ENCODE results near the gene PPFIA1. TPM values are rescaled to one million over a fixed set of nuclear protein-coding genes. Genes with fewer than 3 reads are reported as not detected.

Gene PPFIA1
- total and polyA plus RNA-seq, 4 donors = 27.5 to 85.0 (median 43.5) TPM

DNA sequence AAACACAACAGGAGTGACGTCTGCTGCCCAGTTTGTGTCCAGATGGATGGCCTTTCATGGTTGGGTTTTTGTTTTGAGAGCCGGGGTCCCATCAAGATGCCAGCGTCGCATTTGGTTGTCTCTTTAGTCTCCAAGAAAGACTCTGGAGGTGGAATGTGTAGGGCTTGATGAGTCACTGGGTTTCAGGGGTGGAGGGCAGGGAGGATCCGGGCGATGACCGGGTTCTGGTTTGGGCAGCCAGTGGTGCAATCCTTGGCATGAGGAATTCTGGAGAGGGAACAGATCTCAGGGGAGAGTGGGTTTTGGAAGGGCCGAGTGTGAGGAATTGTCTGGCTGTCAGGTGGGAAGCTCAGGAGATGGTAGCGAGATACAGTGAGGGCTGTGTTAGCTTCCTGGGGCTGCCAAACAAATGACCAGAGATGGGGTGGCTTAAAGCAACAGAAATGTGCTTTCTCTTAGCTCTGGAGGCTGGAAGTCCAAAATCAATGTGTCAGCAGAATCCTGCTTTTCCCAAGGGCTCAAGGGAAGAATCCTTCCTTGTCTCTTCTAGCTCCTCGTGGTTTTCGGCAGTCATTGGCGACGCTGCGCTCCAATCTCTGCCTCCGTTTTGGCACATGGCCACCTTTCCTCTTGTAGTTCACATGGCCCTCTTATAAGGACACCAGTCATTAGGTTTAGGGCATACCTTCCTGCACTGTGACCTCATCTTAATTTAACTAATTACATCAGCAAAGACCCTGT lies 26.4 kb upstream of the PPFIA1 start:
- Histone ChIP-seq H3K36me3 (ENCODE audit: control insufficient read depth in 4 of 4, insufficient read depth in 4 of 4, low read length in 4 of 4) (no peaks in the 10 kb centered on the region), H3K4me3 (no peak overlapping the region), H3K9me3 (ENCODE audit: control insufficient read depth in 4 of 4, insufficient read depth in 3 of 4, low read length in 3 of 4) (peaks cover 0 to 2% (median 0%) of the 10 kb centered on the region in 4 donors), H3K4me1 (ENCODE audit: control insufficient read depth in 5 of 5, insufficient read depth in 5 of 5, low read length in 5 of 5) (peaks cover 0 to 2% (median 0%) of the 10 kb centered on the region in 5 donors), H3K27me3 (ENCODE audit: control insufficient read depth in 3 of 3, insufficient read depth in 3 of 3, low read length in 2 of 3) (no peaks in the 10 kb centered on the region), H3K9ac (ENCODE audit: insufficient read depth in 1 of 2, low read length in 2 of 2) (no peak overlapping the region), H3K27ac (ENCODE audit: low read depth in 1 of 2, low read length in 1 of 2) (no peak overlapping the region)
- TF ChIP-seq, protein P1, sequence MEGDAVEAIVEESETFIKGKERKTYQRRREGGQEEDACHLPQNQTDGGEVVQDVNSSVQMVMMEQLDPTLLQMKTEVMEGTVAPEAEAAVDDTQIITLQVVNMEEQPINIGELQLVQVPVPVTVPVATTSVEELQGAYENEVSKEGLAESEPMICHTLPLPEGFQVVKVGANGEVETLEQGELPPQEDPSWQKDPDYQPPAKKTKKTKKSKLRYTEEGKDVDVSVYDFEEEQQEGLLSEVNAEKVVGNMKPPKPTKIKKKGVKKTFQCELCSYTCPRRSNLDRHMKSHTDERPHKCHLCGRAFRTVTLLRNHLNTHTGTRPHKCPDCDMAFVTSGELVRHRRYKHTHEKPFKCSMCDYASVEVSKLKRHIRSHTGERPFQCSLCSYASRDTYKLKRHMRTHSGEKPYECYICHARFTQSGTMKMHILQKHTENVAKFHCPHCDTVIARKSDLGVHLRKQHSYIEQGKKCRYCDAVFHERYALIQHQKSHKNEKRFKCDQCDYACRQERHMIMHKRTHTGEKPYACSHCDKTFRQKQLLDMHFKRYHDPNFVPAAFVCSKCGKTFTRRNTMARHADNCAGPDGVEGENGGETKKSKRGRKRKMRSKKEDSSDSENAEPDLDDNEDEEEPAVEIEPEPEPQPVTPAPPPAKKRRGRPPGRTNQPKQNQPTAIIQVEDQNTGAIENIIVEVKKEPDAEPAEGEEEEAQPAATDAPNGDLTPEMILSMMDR (IDR thresholded peaks at IDR 0.05; ENCODE audit: control extremely low read depth, extremely low read depth) = no peak
- WGBS, 2 donors = 92 to 94% methylated on average over 15 of the region's 15 CpGs
- ATAC-seq (ENCODE audit: insufficient read depth, low FRiP score) (no peak), DNase-seq (no peak)

DNA sequence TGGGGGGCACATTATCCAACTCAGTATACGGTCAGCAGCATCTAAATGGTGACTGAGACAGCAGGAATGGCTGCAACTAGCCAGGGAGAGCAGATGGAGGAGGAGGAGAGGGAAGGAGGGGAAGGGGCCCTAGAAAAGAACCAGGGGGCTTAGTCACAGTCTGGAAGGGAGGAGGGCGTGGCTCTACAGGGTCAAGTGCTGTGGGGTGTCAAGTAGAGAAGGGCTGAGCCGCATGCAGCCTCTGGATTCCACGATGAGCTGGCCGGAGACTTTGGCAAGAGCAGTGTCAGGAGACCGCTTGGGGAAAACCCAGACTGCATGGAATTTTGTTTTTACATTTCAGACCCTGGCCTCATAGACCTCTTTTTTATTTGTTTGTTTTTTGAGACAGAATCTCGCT lies 25.8 kb upstream of the PPFIA1 start:
- Histone ChIP-seq H3K9me3 (ENCODE audit: control insufficient read depth in 4 of 4, insufficient read depth in 3 of 4, low read length in 3 of 4) (peaks cover 0 to 1% (median 0%) of the 10 kb centered on the region in 4 donors), H3K27me3 (ENCODE audit: control insufficient read depth in 3 of 3, insufficient read depth in 3 of 3, low read length in 2 of 3) (no peaks in the 10 kb centered on the region), H3K4me1 (ENCODE audit: control insufficient read depth in 5 of 5, insufficient read depth in 5 of 5, low read length in 5 of 5) (peaks cover 0 to 2% (median 0%) of the 10 kb centered on the region in 5 donors), H3K9ac (ENCODE audit: insufficient read depth in 1 of 2, low read length in 2 of 2) (no peak overlapping the region), H3K4me3 (no peak overlapping the region), H3K36me3 (ENCODE audit: control insufficient read depth in 4 of 4, insufficient read depth in 4 of 4, low read length in 4 of 4) (no peaks in the 10 kb centered on the region), H3K27ac (ENCODE audit: low read depth in 1 of 2, low read length in 1 of 2) (no peak overlapping the region)
- 80 to 88% methylated on average over 7 of the region's 7 CpGs for WGBS, 2 donors
- TF ChIP-seq, protein P1 (IDR thresholded peaks at IDR 0.05; ENCODE audit: control extremely low read depth, extremely low read depth) = no peak
- ATAC-seq (ENCODE audit: insufficient read depth, low FRiP score) (no peak), DNase-seq (no peak)

DNA sequence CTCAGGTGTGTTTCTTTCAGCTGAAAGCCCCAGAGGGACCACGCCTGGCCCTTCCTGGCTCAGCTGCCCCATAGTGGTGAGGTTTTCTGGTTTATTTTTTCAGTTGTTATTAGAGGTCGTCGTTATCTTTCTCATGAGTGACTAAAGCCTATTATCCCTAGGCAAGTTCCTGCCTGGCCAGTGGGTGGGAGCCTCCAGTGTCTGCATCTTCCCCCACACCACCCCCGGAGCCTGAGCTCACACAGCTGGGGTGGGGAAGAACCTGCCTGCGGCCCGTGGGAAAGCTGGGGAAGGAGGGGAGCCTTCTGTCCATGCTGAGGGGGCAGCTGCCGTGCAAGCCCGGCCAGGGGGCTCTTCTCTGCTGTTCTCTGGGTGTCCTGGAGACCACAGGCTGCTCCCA lies 24.3 kb upstream of the PPFIA1 start:
- no peak for DNase-seq
- TF ChIP-seq, protein P1 (IDR thresholded peaks at IDR 0.05; ENCODE audit: control extremely low read depth, extremely low read depth) = no peak
- Histone ChIP-seq H3K27ac (ENCODE audit: low read depth in 1 of 2, low read length in 1 of 2) (no peak overlapping the region), H3K27me3 (ENCODE audit: control insufficient read depth in 3 of 3, insufficient read depth in 3 of 3, low read length in 2 of 3) (no peaks in the 10 kb centered on the region), H3K9ac (ENCODE audit: insufficient read depth in 1 of 2, low read length in 2 of 2) (no peak overlapping the region), H3K9me3 (ENCODE audit: control insufficient read depth in 4 of 4, insufficient read depth in 3 of 4, low read length in 3 of 4) (no peaks in the 10 kb centered on the region), H3K36me3 (ENCODE audit: control insufficient read depth in 4 of 4, insufficient read depth in 4 of 4, low read length in 4 of 4) (no peaks in the 10 kb centered on the region), H3K4me1 (ENCODE audit: control insufficient read depth in 5 of 5, insufficient read depth in 5 of 5, low read length in 5 of 5) (peaks cover 0 to 2% (median 0%) of the 10 kb centered on the region in 5 donors), H3K4me3 (no peak overlapping the region)
- ATAC-seq (ENCODE audit: insufficient read depth, low FRiP score) = no peak
- 71 to 78% methylated on average over 8 of the region's 8 CpGs for WGBS, 2 donors

All from lung (tissue), 12 donors.